T-helper 2 cell treated with Interferon-gamma antibody and Interleukin-4, amounts not matched to agents 100 ng/mL and 5 ng/mL, for 36 hours (primary cell): ENCODE results near the gene RBMS2. TPM values are rescaled to one million over a fixed set of nuclear protein-coding genes. Genes with fewer than 3 reads are reported as not detected.
"Not testable (repeated sequence)": the region's sequence is repeated elsewhere in the genome, so short reads cannot be mapped to it uniquely, and the experiment has no call there.

Source experiments
- intact Hi-C: fragments of 100-400 bp; cut with micrococcal nuclease; formaldehyde crosslinking; loops from one replicate; pipeline ENCODE4 v1.15.1; 2023
- total RNA-seq: library from RNA; stranded (reverse); gene quantifications from 2 replicates; pipeline ENCODE4 v1.2.3, GENCODE V29; 2022

The RBMS2 gene
- total RNA-seq, 1 donor from 2014 or later, result 8.7 TPM

DNA sequence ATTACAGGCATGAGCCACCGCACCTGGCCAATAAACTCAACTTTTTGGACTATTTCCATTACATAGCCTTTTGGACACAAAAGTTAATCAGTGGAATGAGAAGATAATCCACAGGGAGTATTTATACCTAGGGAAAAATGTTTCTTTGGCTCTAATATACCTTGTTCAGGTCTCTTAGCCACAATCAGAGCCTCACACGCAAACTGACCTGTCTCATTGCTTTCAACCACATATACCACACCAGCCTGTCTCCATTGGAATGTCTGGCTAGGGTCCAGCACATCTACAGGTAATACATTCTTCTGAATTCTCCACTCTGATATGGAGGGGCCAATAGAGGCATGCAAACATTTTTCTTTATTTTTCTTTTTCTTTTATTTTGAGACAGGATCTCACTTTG, 3.8 kb upstream of the RBMS2 start:
- intact Hi-C loops, result no loop called here

DNA sequence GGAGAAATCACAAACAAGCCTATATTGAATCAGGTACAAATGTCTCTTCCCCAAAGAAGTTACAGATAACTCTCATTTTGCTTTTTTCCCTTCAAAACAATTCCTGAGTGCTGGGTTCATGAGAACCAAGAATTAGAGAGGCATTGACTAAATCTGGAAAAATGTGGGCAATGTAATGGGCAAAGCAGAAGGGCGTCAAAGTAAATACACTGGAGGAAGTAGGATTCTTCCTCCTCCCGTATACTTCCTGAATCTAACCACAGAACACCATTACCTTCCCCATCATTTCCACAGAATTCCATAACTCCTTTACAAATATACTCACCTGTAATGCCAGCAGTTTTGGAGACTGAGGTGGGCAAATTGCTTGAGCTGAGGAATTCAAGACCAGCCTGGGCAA, 3.0 kb upstream of the RBMS2 start:
- intact Hi-C loops, result no loop called here

DNA sequence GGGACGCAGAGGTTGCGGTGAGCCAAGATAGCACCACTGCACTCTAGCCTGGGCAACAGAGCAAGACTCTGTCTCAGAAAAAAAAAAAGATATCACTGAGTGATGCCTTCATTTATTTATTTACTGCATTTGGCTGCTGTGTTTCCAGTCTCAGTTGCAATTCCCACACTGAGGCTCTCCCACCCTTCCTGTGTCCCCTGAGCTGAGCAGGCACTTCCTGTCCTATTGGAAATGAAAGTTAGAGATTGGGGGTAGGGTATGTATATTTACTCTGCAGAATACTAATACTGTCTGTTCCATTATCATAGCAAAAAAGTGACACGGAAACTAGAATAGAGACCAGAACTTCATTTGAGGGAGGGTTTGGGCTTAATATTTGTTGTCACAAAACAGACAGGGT, 1.6 kb upstream of the RBMS2 start:
- intact Hi-C loops, result loop anchor here (2.0 kb wide), 1 partner anchor 53 kb away; no protein-coding TSS in a partner anchor

DNA sequence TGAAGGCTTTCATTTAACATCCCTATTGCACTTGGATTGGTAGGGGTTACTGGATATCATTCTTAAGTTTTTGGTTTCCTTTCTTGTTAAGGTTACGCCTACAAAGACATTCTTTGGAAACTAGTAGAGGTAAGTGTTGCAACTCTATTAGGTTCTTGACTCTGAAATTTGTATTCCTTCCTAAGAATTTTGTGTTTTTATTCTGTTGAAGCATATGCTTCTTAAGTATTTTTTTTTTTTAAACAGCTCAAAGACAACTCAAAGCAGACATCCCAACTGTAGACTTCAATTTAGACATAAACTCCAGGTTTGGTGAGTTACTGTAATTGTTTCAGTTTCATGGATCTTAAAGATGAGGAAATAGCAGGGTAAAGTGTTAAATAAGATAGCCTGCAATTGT, 1.1 kb upstream of the RBMS2 start:
- intact Hi-C loops, result loop anchor here (2.0 kb wide), 1 partner anchor 52 kb away; no protein-coding TSS in a partner anchor

DNA sequence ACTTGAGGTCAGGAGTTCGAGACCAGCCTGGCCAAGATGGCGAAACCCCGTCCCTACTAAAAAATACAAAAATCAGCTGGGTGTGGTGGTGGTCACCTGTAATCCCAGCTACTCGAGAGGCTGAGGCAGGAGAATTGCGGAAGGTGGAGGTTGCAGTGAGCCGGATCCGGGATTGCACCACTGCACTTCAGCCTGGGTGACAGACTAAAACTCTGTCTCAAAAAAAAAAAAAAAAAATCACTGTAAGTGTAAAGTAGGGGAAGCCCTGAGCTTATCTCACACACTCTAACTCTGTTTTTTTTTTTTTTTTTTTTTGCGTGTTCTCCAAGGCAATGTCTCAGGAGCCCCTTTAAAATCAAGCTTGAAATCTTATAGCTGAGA, 421 bp upstream of the RBMS2 start:
- intact Hi-C loops, result loop anchor here (2.0 kb wide), 1 partner anchor 52 kb away; no protein-coding TSS in a partner anchor

DNA sequence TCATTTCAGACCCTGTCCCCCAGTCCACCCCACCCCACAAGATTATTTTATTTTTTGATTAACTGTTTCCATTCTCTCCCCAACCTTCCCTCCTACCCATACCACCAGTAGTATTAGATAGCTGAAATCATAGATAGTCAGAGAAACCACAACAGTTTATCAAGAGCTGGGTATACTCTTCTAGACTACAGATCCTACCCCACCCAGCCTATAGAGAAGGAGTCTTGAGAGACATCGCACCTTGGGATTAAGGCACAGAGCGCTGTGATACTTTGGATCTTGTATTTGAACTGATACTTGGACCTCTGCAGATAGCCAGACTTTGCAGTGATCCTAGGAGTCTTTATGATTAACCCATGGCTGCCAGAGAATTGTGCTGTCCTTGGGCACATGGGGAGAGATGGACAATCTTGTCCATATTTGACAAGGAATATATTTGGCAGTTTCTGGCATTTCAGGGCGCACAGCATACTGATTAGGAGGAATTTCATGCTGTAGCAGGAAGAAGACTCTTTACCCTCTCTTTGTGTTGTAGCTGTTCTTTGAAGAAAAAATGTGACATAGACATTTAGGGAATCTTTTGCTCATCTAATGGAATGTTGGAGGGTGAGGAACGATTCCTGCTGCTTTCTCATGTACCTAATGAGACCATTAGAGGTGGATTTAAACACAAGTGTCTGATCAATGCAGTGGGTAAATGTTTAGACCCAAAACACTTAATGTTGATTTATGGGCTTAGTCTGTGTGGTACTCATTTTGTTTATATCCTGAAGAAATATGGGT, 982 bp downstream of the RBMS2 start:
- intact Hi-C loops, result no loop called here

DNA sequence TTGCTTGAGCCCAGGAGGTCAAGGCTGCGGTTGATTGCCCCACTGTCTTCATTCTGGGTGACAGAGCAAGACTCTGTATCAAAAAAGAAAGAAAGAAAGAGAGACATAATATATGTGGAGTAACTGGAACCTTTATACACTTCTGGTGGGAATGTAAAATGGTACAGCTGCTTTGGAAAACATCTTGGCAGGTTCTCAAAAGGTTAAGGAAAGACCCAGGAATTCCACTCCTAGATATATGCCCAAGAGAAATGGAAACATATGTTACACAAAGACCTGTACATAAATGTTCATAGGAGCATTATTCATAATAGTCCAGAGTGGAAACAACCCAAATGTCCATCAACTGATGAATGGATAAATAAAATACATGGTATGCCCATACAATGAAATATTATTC, 7.2 kb downstream of the RBMS2 start:
- intact Hi-C loops, result no loop called here

DNA sequence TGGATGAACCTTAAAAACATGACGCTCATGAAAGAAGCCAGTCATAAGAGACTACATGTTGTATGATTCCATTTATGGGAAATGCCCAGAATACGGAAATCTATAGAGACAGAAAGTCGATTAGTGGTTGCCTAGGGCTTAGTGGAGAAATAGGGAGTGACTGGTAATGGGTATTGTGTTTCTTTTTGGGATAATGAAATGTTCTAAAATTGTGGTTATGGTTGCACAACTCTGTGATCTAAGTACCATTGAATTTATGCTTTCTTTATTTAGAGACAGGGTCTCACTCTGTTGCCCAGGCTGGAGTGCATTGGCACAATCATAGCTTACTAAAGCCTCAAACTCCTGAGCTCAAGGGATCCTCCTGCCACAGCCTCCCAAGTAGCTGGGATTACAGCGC, 8.0 kb downstream of the RBMS2 start:
- intact Hi-C loops, result no loop called here

DNA sequence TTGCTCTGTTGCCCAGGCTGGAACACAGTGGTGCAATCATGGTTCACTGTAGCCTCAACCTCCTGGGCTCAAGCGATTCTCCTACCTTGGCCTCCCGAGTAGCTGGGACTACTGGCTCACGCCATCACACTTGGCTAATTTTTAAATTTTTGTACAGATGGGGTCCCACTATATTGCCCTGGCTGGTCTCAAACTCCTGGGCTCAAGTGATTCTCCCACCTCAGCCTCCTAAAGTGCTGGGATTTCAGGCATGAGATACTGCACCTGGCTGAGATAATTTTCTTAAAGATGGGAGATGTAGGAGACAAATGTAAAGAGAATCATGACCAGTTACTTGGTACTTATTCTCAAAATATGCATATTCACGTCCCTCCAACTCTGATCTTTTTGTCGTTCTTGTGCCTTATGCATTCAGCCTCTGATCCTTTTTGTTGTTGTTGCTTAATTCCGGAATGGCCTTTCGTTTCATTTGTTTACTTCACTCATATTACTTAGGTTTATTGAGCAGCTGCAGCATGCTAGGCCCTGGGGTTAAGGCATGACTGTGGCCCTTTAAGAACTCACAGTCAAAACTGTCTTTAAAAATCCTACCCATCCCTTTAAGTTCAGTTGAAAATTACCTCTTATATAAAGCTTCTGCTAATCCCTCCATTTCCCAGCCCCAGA, 8.9 kb downstream of the RBMS2 start:
- intact Hi-C loops, result no loop called here

DNA sequence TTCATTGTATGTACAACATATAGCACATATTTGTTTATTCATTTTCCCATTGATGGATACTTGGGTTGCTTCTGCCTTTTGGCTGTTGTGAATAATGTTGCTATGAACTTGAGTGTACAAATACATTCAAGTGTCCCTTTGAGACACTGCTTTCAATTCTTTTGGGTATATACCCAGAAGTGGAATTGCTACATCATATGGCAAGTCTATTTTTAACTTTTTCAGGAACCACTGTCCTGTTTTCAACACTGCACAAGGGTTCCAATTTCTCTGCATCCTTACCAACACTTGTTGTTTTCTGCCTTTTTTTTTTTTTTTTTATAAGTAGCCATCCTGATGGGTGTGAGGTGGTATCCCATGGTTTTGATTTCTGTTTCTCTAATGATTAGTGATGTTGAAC, 15.9 kb downstream of the RBMS2 start:
- intact Hi-C loops, result no loop called here

DNA sequence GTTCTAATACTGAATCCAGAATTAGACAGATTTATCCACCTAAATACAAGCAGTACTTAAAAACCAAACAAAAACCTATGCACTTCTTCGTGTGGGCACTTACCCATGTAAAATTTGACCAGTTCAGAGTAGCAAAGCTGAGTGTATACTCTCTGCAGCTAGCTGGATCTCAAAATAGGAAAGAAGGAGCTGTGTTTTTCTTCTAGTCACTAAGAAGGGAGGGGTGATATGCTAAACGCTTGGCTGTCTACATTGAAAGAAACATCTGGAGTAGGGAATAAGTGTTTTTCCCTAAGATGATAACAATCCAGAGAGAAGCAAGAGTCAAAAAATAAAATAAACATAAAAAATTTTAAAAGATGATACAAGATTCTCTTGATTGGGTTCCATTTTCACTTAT, 20.0 kb downstream of the RBMS2 start:
- intact Hi-C loops, result no loop called here

DNA sequence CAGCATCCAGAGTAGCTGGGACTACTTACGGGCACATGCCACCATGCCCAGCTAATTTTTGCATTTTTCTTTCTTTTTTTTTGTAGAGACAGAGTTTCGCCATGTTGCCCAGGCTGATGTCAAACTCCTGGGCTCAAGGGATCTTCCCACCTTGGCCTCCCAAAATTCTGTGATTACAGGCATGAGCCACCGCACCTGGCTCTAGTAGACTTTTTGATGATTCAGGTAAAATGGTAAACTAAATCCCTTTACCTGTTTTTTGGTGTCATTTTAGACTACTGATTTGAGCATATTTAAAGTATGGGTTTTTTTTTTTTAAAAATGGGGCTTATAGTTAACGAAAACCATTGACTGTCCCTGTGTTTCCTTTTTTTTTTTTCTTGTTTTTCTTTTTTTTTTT, 20.5 kb downstream of the RBMS2 start:
- intact Hi-C loops, result no loop called here

DNA sequence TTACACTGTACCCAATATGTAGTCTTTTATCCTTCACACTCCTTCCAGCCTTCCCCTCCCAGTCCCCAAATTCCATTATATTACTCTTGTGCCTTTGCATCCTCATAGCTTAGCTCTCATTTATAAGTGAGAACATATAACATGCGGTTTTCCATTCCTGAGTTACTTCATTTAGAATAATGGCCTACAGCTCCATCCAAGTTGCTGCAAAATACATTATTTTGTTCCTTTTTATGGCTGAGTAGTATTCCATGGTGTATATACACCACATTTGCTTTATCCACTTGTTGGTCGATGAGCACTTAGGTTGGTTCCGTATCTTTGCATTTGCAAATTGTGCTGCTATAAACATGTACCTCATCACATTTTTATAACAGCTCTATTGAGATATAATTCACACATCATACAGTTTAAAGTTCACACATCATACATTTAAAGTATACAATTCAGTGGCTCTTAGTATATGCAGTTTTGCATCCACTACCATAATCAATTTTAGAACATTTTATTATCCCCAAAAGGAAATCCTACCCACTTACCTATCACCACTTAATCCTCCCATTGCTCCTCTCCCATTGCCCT, 23.5 kb downstream of the RBMS2 start:
- intact Hi-C loops, result no loop called here

DNA sequence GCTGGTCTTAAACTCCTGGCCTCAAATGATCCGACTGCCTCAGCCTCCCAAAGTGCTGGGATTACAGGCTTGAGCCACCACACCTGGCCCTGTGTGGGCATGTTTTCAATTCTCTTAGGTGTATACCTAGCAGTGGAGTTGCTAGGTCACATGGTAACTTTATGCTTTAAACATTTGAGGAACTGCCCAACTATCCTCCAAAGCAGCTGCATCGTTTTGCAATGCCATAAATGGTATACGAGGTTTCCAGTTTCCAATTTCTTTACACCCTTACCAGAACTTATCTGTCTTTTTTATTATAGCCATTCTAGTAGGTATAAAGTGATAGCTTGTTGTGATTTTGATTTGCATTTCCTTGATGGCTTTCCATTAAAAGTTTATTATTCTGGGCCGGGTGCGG, 25.1 kb downstream of the RBMS2 start:
- intact Hi-C loops, result no loop called here

DNA sequence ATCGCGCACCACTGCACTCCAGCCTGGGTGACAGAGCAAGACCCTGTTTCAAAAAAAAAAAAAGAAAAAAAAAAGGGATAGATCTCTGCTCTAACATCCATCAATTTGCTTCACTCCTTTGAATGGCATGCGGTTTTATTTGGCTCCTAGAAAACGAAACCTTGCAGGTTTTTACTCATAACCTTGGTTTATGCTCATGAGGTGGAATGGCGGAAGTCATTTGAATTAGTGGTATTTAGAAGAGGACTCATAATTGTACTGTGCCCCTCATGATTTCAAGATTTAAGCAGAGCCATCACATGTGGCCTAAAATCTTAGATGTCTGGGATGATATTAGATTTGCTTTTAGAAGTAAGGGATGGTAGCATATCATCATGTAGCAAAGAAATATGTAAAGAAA, 29.4 kb downstream of the RBMS2 start:
- intact Hi-C loops, result no loop called here

DNA sequence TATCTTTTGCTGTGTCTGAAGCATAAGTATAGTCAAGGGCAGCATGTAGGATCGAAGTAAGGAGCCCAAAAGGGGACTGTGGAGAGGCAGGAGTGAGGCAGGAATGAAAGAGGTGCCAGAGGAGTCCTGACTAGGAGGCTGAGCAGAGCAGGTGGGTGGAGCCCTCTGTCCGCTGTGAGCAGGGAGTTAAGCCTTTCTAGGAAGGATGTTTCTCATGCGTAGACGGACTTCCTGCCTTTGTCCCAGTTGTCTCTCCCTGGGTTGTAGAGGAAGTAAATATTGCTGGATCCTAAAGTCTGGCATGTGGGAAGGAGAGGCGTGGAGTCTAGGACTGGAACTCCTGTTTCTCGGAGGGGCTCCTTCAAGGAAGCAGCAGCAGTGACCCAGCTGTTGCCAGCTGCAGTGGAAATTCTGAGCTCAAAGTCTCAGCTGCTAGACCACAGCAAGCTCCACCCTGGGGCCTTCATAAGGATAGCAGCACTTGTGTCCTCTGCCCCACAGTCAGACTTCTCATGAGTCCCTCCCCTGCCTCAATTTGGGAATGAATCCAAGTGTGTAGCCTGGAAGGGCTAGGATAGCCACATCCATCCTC, 44.0 kb downstream of the RBMS2 start:
- intact Hi-C loops, result no loop called here

DNA sequence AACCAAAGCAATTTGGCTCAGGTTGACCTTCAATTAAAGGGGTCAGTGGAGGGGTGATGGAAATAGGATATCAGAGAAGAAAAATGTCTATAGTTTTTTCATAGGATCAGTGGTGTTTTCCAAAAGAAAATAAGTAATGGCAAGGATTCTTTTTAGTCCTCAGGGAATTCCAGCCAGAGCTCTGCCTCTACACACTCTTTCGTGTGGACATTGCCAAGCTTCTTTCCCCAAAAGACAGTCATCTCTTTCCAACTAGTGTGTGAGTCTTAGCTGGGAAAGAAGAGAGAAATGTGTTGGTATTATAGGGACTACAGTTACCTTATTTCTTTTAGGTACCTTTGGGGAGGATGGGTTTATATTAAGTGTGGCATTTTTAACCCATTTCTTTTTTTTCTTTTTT, 46.5 kb downstream of the RBMS2 start:
- intact Hi-C loops, result no loop called here

DNA sequence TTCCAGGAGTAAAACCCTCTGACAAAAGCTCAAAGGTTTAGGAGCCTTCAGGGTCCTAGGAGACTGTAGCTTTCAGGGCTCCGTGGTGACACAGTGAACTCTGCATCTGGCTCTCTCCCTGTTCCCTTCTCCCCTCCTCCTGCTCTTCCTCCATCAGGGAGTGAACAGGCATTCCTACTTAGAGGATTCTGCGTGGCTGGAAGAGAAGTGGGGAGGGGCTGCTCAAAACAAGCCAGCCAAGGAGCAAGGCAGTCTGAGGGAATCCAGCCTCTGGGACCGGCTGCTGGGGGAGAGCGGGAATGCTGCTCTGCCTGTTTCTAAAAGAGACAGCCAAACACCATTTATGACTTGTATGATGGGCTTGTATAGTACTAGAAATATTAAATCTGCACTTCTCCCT, 49.5 kb downstream of the RBMS2 start:
- intact Hi-C loops, result no loop called here

DNA sequence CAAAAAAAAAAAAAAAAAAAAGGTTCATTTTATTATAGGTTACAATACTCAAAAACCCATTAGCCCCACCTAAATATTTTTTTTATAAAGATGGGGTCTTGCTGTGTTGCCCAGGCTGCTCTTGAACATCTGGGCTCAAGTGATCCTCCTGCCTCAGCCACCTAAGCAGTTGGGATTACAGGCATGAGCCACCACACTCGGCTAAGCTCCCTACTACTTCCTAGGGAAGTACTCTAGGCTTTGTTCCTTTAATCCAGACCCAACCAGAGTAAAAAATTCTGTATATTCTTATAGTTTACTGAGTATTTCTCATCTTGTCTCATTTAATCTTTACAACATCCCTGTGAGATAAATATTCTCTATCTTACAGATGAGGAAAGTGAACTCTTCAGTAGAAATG, 50.7 kb downstream of the RBMS2 start:
- intact Hi-C loops, result loop anchor here (2.0 kb wide), 1 partner anchor 51 kb away; the partner anchor contains the start of gene RBMS2

DNA sequence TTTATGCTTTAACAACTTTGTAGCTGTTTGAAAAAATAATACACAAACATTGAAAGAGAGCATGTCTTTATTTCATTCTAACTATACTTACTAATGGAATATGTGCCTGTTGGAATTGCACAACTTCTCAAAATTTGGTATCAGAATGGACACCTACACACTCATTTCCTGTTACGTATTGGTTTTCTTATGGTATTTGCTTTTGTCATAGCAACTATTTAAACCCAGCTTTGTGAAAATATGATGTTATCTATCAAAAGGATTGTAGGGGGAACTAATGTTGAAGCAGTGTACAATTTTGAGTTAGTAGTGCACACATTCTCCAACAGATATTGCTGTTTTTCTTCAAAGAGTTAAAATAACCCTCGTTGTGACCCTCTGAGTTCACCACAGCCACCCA, 52.6 kb downstream of the RBMS2 start:
- intact Hi-C loops, result no loop called here

DNA sequence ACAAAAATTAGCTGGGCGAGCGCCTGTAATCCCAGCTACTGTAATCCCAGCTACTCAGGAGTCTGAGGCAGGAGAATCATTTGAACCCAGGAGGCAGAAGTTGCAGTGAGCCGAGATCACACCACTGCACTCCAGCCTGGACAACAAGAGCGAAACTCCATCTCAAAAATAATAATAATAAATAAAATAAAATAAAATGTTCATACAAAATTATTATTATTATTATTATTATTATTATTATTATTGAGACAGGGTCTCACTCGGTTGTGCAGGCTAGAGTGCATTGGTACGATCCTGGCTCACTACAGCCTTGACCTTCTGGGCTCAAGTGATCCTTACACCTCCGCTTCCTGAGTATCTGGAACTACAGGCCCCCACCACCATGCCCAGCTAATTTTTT, 55.6 kb downstream of the RBMS2 start:
- intact Hi-C loops, result not testable (repeated sequence)

DNA sequence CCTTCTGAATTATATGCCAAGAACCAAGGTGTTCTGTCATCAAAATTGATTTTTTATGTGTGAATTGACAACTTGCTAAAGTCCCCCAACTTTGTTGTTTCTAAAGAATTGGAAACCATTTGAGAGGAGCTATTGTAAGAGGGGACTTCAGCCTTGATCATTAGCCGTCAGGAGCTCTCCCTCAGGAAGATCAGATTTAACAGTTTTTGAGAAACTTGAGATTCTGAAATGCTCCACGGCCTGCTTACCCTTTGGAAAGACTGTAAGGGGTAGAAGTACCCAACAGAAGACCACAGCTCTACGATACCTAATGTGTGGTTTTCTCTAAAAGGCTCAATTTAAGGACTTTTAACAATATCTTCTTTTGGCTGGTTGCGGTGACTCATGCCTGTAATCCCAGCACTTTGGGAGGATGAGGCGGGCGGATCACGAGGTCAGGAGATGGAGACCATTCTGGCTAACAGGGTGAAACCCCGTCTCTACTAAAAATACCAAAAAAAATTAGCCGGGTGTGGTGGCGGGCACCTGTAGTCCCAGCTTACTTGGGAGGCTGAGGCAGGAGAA, 57.4 kb downstream of the RBMS2 start:
- intact Hi-C loops, result no loop called here
